Heart left ventricle (tissue), 13 donors: ENCODE measurements around the gene SEPSECS.

Experiments
- CTCF ChIP-seq, 12 donors: fragments of 200-600 bp; sonication (generic) in 4 of 12; IDR thresholded peaks; one replicate each; pipeline versions ENCODE4 v1.5.0 to v1.8.0; 2018 to 2022; ENCODE audit warnings: antibody characterized with exemption in 12 of 12, mild to moderate bottlenecking in 5 of 12
- POLR2A ChIP-seq, 2 donors: fragments of 450-650 bp; IDR thresholded peaks; one replicate each; pipeline ENCODE4 v1.6.1; 2017; ENCODE audit warnings: antibody characterized with exemption in 2 of 2, mild to moderate bottlenecking in 2 of 2, moderate library complexity in 2 of 2
- donor health status: ischemic (EF 13 %, LVEDD 7.1; RV severe dilation, severe dysfunction).
- donor health status: DM: no; HTN: yes; CAD: no.
- donor health status: DM: no; HTN: no; CAD: no.
- donor health status: ischemic (EF 25% LVEDD 6.9; RV normal size, moderate dysfunction).
- donor health status: ischemic (EF 25% LVEDD 5.7; RV mildly dilated, moderate dysfunction).
- donor health status: ischemic (EF 35%, LVEDD 5.7; RV mildly dilated, moderate dysfunction).
- donor health status: nonischemic (EF 11% LVEDD 7.7; RV severe dilation, severe dysfunction).
- donor health status: DM: yes; HTN: yes; CAD: no.
- donor health status: PGD.
- donor health status: ischemic (EF 29% LVEDD 5.4; RV normal size, mild dysfunction).
- donor health status: nonischemic (EF 23%, LVEDD 6.1; RV moderate dilation, normal function).

GRCh38 chr4:25098964-25099891, 61.0 kb downstream of the SEPSECS start:
- TF ChIP-seq CTCF (IDR thresholded peaks at IDR 0.05): no peak
- TF ChIP-seq POLR2A (IDR thresholded peaks at IDR 0.05): no peak
